GM12878 (cell line): ENCODE measurements around the gene FOXI1. TPM values are rescaled to one million over a fixed set of nuclear protein-coding genes. Genes with fewer than 3 reads are reported as not detected.

Experiments
- ATAC-seq: fragments of 200-7000 bp; cut with Tn5 transposase; 3 replicates; pipeline ENCODE4 v1.9.1; 2020; ENCODE audit warnings: mild to moderate bottlenecking, moderate library complexity
- BruUV-seq: library from RNA; stranded (reverse); fragments of 400-500 nt; replicated peaks from 2 replicates; lab custom pipeline; 2021; lab: Mats Ljungman, UMichigan
- CTCF ChIA-PET: fragments of 300-600 bp; sonication (Branson Sonifier 250); formaldehyde crosslinking; extraction: SDS; loops from one replicate; lab custom pipeline; 2021; ENCODE audit warnings: inconsistent platforms; lab: Yijun Ruan, JAX
- POLR2A ChIA-PET: fragments of 350-600 bp; formaldehyde crosslinking; extraction: SDS; loops from one replicate; lab custom pipeline; 2021; ENCODE audit warnings: inconsistent platforms; lab: Charles Lee
- RAD21 ChIA-PET: fragments of 300-600 bp; sonication (Branson Sonifier 250); formaldehyde crosslinking; loops from one replicate; lab custom pipeline; 2023; ENCODE audit warnings: antibody characterized with exemption; ENCODE audit not compliant: unreplicated experiment; lab: Charles Lee
- SMC1A ChIA-PET: fragments of 300-600 bp; sonication (Branson Sonifier 250); formaldehyde crosslinking; loops from one replicate; lab custom pipeline; 2023; ENCODE audit not compliant: unreplicated experiment, uncharacterized antibody; lab: Charles Lee
- DNase-seq: peaks from one replicate; pipeline ENCODE4 v3.0.0-alpha.2; 2011; ENCODE audit warnings: low read depth, low spot score
- FAIRE-seq: peaks from 3 replicates; lab custom pipeline; 2011; peaks lifted over from hg19 to GRCh38; lab: Jason Lieb, UNC
- H2AFZ ChIP-seq: 2 replicates; pipeline ENCODE4 v1.6.0; 2011; ENCODE audit warnings: low read depth, low read length, control low read depth; ENCODE audit not compliant: control insufficient read depth
- H3K27ac ChIP-seq: 2 replicates; pipeline ENCODE4 v1.5.1; 2011; ENCODE audit warnings: control low read depth; ENCODE audit not compliant: control insufficient read depth, insufficient read depth
- H3K27me3 ChIP-seq, 2 experiments: replicated peaks in 1 of 2; 2 replicates each; pipeline versions ENCODE4 v1.6.0 to v1.6.1; 2011; ENCODE audit warnings: low read length in 1 of 2; ENCODE audit not compliant: control insufficient read depth in 2 of 2, insufficient read depth in 2 of 2
- H3K36me3 ChIP-seq, 2 experiments: 2 replicates each; pipeline ENCODE4 v1.5.1; 2011; ENCODE audit warnings: low read length in 1 of 2; ENCODE audit not compliant: control insufficient read depth in 2 of 2, insufficient read depth in 2 of 2
- H3K4me1 ChIP-seq: 2 replicates; pipeline ENCODE4 v1.6.1; 2011; ENCODE audit warnings: mild to moderate bottlenecking, low read length, moderate library complexity, mixed read lengths; ENCODE audit not compliant: control insufficient read depth, insufficient read depth
- H3K4me2 ChIP-seq: 2 replicates; pipeline ENCODE4 v1.6.0; 2011; ENCODE audit warnings: control low read depth; ENCODE audit not compliant: control insufficient read depth, insufficient read depth
- H3K4me3 ChIP-seq: fragments of 200-600 bp; sonication (generic); 2 replicates; pipeline ENCODE4 v1.5.1; 2016
- H3K79me2 ChIP-seq: 2 replicates; pipeline ENCODE4 v1.6.0; 2011; ENCODE audit warnings: low read length; ENCODE audit not compliant: control insufficient read depth, insufficient read depth
- H3K9ac ChIP-seq: 2 replicates; pipeline ENCODE4 v1.8.0; 2011; ENCODE audit warnings: low read length, control low read depth, mixed read lengths; ENCODE audit not compliant: control insufficient read depth, insufficient read depth
- H3K9me3 ChIP-seq: replicated peaks from 3 replicates; pipeline ENCODE4 v1.5.1; 2011; ENCODE audit warnings: mild to moderate bottlenecking, low read length; ENCODE audit not compliant: control insufficient read depth, insufficient read depth
- H4K20me1 ChIP-seq: 2 replicates; pipeline ENCODE4 v1.6.0; 2011; ENCODE audit not compliant: control insufficient read depth, insufficient read depth
- CBFB ChIP-seq: IDR thresholded peaks from 2 replicates; pipeline ENCODE4 v1.6.1; 2016; ENCODE audit warnings: antibody characterized with exemption, low read depth
- FOXK2 ChIP-seq: fragments of 450-650 bp; IDR thresholded peaks from 2 replicates; pipeline ENCODE4 v1.6.1; 2017; ENCODE audit warnings: mild to moderate bottlenecking, moderate library complexity
- NR2F1 ChIP-seq: fragments of 450-650 bp; conservative IDR thresholded peaks from 2 replicates; pipeline ENCODE4 v1.6.1; 2017; ENCODE audit warnings: mild to moderate bottlenecking
- SMAD1 ChIP-seq: fragments of 450-650 bp; IDR thresholded peaks from 2 replicates; pipeline ENCODE4 v1.6.1; 2018; ENCODE audit warnings: mild to moderate bottlenecking, low read depth; ENCODE audit not compliant: partially characterized antibody
- SMARCA5 ChIP-seq: fragments of 450-650 bp; IDR thresholded peaks from 2 replicates; pipeline ENCODE4 v1.6.1; 2017; ENCODE audit warnings: mild to moderate bottlenecking
- SREBF1 ChIP-seq: IDR thresholded peaks from 2 replicates; pipeline ENCODE4 v1.6.1; 2012; ENCODE audit warnings: mild to moderate bottlenecking, low read length
- WGBS: methylation state at CpG from one replicate; pipeline ENCODE4 v1.1.6; 2016; ENCODE audit warnings: low lambda C conversion rate; ENCODE audit not compliant: insufficient replicate concordance, insufficient coverage; ENCODE audit errors: missing lambda C conversion rate; 5-methylcytosine and 5-hydroxymethylcytosine counted together
- in situ Hi-C: fragments of 300-500 bp; cut with MboI; formaldehyde crosslinking; loops from 9 replicates; pipeline ENCODE4 v1.14.3; 2018; ENCODE audit warnings: mixed read lengths
- intact Hi-C: fragments of 100-400 bp; cut with micrococcal nuclease; formaldehyde crosslinking; loops from one replicate; pipeline ENCODE4 v1.14.2; 2022; ENCODE audit not compliant: unreplicated experiment
- polyA plus RNA-seq, 11 experiments: library from polyadenylated mRNA; depleted of rRNA in 4 of 11; unstranded in 6 of 11; stranded (reverse) in 5 of 11; fragments of >200 nt; fragmentation: Nextera tagmentation in 4 of 11; fragmentation: Illumina TruSeq in 1 of 11; extraction: Ambion mirVana in 4 of 11; extraction: Trizol in 1 of 11; gene quantifications; 1 replicate in 1 of 11; 2 replicates in 10 of 11; pipeline versions ENCODE4 v1.2.1 to v1.2.3, GENCODE V29; 2011 to 2016; ENCODE audit warnings: inconsistent platforms in 2 of 11, missing spikeins in 2 of 11, low read depth in 1 of 11
- total RNA-seq, 4 experiments: library from RNA; depleted of rRNA in 3 of 4; stranded (reverse); fragments of >200 nt in 3 of 4; fragmentation: Illumina TruSeq in 1 of 4; extraction: Trizol in 1 of 4; gene quantifications; 2 replicates each; pipeline versions ENCODE4 v1.2.1 to v1.2.3, GENCODE V29; 2013 to 2021
- TF ChIP-seq, protein P1 (sequence below): fragments of 450-650 bp; IDR thresholded peaks from 2 replicates; pipeline ENCODE4 v1.6.1; 2017; ENCODE audit warnings: mild to moderate bottlenecking, low read depth, inconsistent platforms; ENCODE audit not compliant: poor library complexity, severe bottlenecking

Gene FOXI1
- total and polyA plus RNA-seq, 10 of the 15 experiments (the other 5 are each of a cell fraction or from before 2014, with no cell fraction given), result not detected

DNA sequence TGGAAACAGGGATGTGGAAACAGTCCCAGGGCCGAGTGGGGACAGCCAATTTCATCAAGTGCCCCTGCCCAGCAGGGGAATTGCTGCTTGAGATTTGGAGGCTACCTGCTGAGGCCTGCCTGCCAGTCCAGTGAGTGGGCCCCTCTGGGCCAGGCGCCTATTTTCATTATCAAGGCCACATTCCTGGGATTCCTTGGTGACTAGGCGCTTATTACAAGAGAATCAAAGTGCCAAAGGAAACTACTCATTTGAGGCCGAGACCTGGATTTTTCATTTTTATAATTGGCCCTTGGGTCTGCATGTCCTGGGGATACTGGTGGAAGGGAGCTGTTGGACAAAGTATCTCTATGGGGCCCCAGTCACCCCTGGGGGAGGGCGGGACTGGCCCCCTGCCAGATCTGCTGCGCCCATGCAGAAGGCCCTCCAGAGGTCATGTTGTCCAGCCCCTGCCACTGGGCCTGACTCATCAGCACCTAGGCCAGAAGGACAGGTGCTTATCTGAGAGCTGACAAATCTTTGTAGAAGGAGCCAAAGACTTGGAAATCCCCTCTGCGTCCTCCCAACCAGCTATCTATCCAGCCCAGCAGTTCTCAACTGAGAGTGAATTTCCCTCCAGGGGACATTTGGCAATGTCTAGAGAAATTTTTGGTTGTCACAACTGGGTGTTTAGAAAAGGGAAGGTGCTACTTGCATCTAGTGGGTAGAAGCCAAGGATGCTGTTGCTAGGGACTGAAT is 45.6 kb downstream of the FOXI1 start:
- H3K4me3 ChIP-seq, result no peak overlapping the region
- POLR2A ChIA-PET, result no interaction called here
- no peak overlapping the region for H3K4me2 ChIP-seq
- RAD21 ChIA-PET, result no interaction called here
- no peaks in the 10 kb centered on the region for H4K20me1 ChIP-seq
- SMC1A ChIA-PET, result interaction anchor here (0.7 to 1.1 kb wide), 2 partner anchors 22 to 57 kb away, joined by 3 read pairs; no protein-coding TSS in a partner anchor
- H3K9ac ChIP-seq, result no peak overlapping the region
- H3K36me3 ChIP-seq, result no peaks in the 10 kb centered on the region
- in situ Hi-C loops (no loop called here), intact Hi-C loops (no loop called here)
- no peak overlapping the region for H2AFZ ChIP-seq
- TF ChIP-seq FOXK2 (no peak), NR2F1 (peak; percentile 47; the same call in 1 of the 2 replicates), SMARCA5 (no peak)
- no peak for FAIRE-seq
- no TSS peak for BruUV-seq
- DNase-seq, result no peak
- H3K27me3 ChIP-seq, result no peaks in the 10 kb centered on the region
- 51% methylated on average over 7 of the region's 7 CpGs for WGBS
- CTCF ChIA-PET, result no interaction called here
- H3K79me2 ChIP-seq, result no peaks in the 10 kb centered on the region
- peaks cover 9% of the 10 kb centered on the region for H3K4me1 ChIP-seq
- H3K27ac ChIP-seq, result no peak overlapping the region
- no peaks in the 10 kb centered on the region for H3K9me3 ChIP-seq
- ATAC-seq, result peak; percentile 93

DNA sequence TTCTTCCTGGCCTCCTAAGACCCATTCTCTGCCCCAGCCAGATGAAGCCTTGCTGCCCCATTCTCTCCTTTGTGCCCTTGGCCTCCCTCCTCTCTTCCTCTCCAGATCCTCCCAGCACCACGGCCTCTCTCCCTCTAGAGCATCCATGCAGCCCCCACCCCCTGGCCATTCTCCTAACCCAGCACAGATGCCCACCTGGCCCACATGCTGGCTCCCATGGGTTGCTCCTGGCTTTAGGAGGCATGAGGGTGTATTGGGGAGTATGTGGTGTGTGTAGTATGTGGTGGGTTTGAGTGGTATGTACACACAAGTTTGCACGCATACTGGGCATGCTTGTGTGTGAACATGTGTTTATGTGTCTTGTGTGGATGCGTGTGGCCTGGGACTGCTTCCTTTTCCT is 47.1 kb downstream of the FOXI1 start:
- ChIA-PET POLR2A (no interaction called here), SMC1A (no interaction called here), CTCF (no interaction called here), RAD21 (no interaction called here)
- FAIRE-seq (no peak), DNase-seq (no peak), ATAC-seq (no peak)
- no peak overlapping the region for H3K4me3 ChIP-seq
- no peak overlapping the region for H3K9ac ChIP-seq
- no peak overlapping the region for H3K27ac ChIP-seq
- peaks cover 9% of the 10 kb centered on the region for H3K4me1 ChIP-seq
- no peaks in the 10 kb centered on the region for H3K27me3 ChIP-seq
- BruUV-seq, result no TSS peak
- no peak overlapping the region for H3K4me2 ChIP-seq
- no peaks in the 10 kb centered on the region for H4K20me1 ChIP-seq
- H3K79me2 ChIP-seq, result no peaks in the 10 kb centered on the region
- no peaks in the 10 kb centered on the region for H3K9me3 ChIP-seq
- WGBS, result 46% methylated on average over 3 of the region's 3 CpGs
- intact Hi-C loops, result no loop called here
- H3K36me3 ChIP-seq, result no peaks in the 10 kb centered on the region
- in situ Hi-C loops, result no loop called here
- H2AFZ ChIP-seq, result no peak overlapping the region
- TF ChIP-seq, protein P1, sequence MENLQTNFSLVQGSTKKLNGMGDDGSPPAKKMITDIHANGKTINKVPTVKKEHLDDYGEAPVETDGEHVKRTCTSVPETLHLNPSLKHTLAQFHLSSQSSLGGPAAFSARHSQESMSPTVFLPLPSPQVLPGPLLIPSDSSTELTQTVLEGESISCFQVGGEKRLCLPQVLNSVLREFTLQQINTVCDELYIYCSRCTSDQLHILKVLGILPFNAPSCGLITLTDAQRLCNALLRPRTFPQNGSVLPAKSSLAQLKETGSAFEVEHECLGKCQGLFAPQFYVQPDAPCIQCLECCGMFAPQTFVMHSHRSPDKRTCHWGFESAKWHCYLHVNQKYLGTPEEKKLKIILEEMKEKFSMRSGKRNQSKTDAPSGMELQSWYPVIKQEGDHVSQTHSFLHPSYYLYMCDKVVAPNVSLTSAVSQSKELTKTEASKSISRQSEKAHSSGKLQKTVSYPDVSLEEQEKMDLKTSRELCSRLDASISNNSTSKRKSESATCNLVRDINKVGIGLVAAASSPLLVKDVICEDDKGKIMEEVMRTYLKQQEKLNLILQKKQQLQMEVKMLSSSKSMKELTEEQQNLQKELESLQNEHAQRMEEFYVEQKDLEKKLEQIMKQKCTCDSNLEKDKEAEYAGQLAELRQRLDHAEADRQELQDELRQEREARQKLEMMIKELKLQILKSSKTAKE, result no peak
- TF ChIP-seq SMAD1 (no peak), CBFB (no peak), SREBF1 (no peak), SMARCA5 (no peak)
